ENCODE data around the gene LAD1. TPM values are rescaled to one million over a fixed set of nuclear protein-coding genes. Genes with fewer than 3 reads are reported as not detected.

The LAD1 gene
- total RNA-seq, 3 donors from 2014 or later: 13.1 to 18.0 TPM; not detected in 1

- intact Hi-C loops (cut with DNase I; ENCODE audit: low total_unique reads): no loop called here
- no peaks in the 10 kb centered on the region for H3K4me1 ChIP-seq
- TF ChIP-seq POLR2AphosphoS5 (IDR thresholded peaks at IDR 0.05) (no peak), POLR2A (IDR thresholded peaks at IDR 0.05) (no peak), CTCF (IDR thresholded peaks at IDR 0.05) (no peak)
- DNase-seq (ENCODE audit: low spot score in 2 of 2): no peak
- H3K4me3 ChIP-seq: no peak overlapping the region
- no peaks in the 10 kb centered on the region for H3K36me3 ChIP-seq
- H3K27me3 ChIP-seq: no peaks in the 10 kb centered on the region
- peak overlapping the region; percentile 23 to 58 for H3K27ac ChIP-seq
- H3K9me3 ChIP-seq: no peaks in the 10 kb centered on the region
These were observed 64.6 kb downstream of the LAD1 start for GRCh38 chr1:201334325-201335173.

GRCh38 chr1:201332616-201333335 is 66.3 kb downstream of the LAD1 start:
- intact Hi-C loops (cut with DNase I; ENCODE audit: low total_unique reads): no loop called here
- H3K36me3 ChIP-seq: no peaks in the 10 kb centered on the region
- DNase-seq (ENCODE audit: low spot score in 2 of 2): no peak
- H3K9me3 ChIP-seq: no peaks in the 10 kb centered on the region
- H3K4me1 ChIP-seq: no peaks in the 10 kb centered on the region
- no peaks in the 10 kb centered on the region for H3K27me3 ChIP-seq
- no peak for TF ChIP-seq POLR2AphosphoS5 (IDR thresholded peaks at IDR 0.05)
- TF ChIP-seq CTCF (IDR thresholded peaks at IDR 0.05): no peak
- no peak for TF ChIP-seq POLR2A (IDR thresholded peaks at IDR 0.05)
- no peak overlapping the region for H3K4me3 ChIP-seq
- H3K27ac ChIP-seq: no peak overlapping the region

GRCh38 chr1:201332021-201332420 is 67.1 kb downstream of the LAD1 start:
- intact Hi-C loops (cut with DNase I; ENCODE audit: low total_unique reads): no loop called here
- no peaks in the 10 kb centered on the region for H3K27me3 ChIP-seq
- DNase-seq (ENCODE audit: low spot score in 2 of 2): no peak
- no peaks in the 10 kb centered on the region for H3K9me3 ChIP-seq
- no peak overlapping the region for H3K4me3 ChIP-seq
- H3K36me3 ChIP-seq: no peaks in the 10 kb centered on the region
- H3K4me1 ChIP-seq: no peaks in the 10 kb centered on the region
- TF ChIP-seq POLR2AphosphoS5 (IDR thresholded peaks at IDR 0.05) (no peak), CTCF (IDR thresholded peaks at IDR 0.05) (no peak), POLR2A (IDR thresholded peaks at IDR 0.05) (no peak)
- no peak overlapping the region for H3K27ac ChIP-seq

GRCh38 chr1:201331166-201331565 is 68.0 kb downstream of the LAD1 start:
- DNase-seq (ENCODE audit: low spot score in 2 of 2): no peak
- H3K4me3 ChIP-seq: no peak overlapping the region
- TF ChIP-seq CTCF (IDR thresholded peaks at IDR 0.05): no peak
- no peak for TF ChIP-seq POLR2AphosphoS5 (IDR thresholded peaks at IDR 0.05)
- TF ChIP-seq POLR2A (IDR thresholded peaks at IDR 0.05): no peak
- H3K27me3 ChIP-seq: no peaks in the 10 kb centered on the region
- H3K27ac ChIP-seq: no peak overlapping the region
- H3K9me3 ChIP-seq: no peaks in the 10 kb centered on the region
- H3K36me3 ChIP-seq: no peaks in the 10 kb centered on the region
- intact Hi-C loops (cut with DNase I; ENCODE audit: low total_unique reads): no loop called here
- H3K4me1 ChIP-seq: no peaks in the 10 kb centered on the region

Other genes with a start within 250 kb of the LAD1 start
- gene TMEM9, start 244.8 kb downstream of the LAD1 start, total RNA-seq: 100 to 1,000 TPM in 1 of 3 donors, 10 to 100 TPM in 2; 48.3 to 104 (median 99.8) TPM
- 1 to 10 TPM in 1 of 3 donors, under 1 TPM in 2; 0.33 to 1.3 (median 0.59) TPM for gene IGFN1, start 208.5 kb downstream of the LAD1 start, total RNA-seq
- gene PKP1, start 115.8 kb downstream of the LAD1 start, total RNA-seq: 10 to 100 TPM in 2 of 3 donors, under 1 TPM in 1; 0.96 to 22.5 (median 12.1) TPM
- gene TNNT2, start 21.6 kb downstream of the LAD1 start, total RNA-seq: 1 to 10 TPM in 2 of 3 donors, not detected in 1; 1.3 to 2.6 TPM
- under 1 TPM in 2 of 3 donors, not detected in 1; 0.15 to 0.66 TPM for gene TNNI1, start 22.4 kb upstream of the LAD1 start, total RNA-seq
- 100 to 1,000 TPM in 1 of 3 donors, 10 to 100 TPM in 2; 65.7 to 116 (median 92.7) TPM for gene PHLDA3, start 69.9 kb upstream of the LAD1 start, total RNA-seq
- 1,000 to 10,000 TPM in 1 of 3 donors, 100 to 1,000 TPM in 2; 186 to 1,491 (median 767) TPM for gene CSRP1, start 107.8 kb upstream of the LAD1 start, total RNA-seq
- gene NAV1, start 139.8 kb upstream of the LAD1 start, total RNA-seq: 10 to 100 TPM; 11.3 to 31.5 (median 22.7) TPM

Measured in breast epithelium (tissue), 4 donors.